ENCODE measurements around the gene ARID4B.
"Not testable (repeated sequence)": the region's sequence is repeated elsewhere in the genome, so short reads cannot be mapped to it uniquely, and the experiment has no call there.

Gene ARID4B

GRCh38 chr1:235329139-235329902, 1.3 kb upstream of the ARID4B start:
- no peak for DNase-seq (ENCODE audit: low read depth)

GRCh38 chr1:235328271-235329138, 526 bp upstream of the ARID4B start, which contains the start of gene GGPS1:
GGPS1 (plus strand) TSS chr1:235328570; CDS start chr1:235335265, 6,695 bp downstream.
- DNase-seq (ENCODE audit: low read depth), result peak; percentile 99

GRCh38 chr1:235326719-235327558, 1.0 kb downstream of the ARID4B start:
- peak; percentile 27 for DNase-seq (ENCODE audit: low read depth)

GRCh38 chr1:235325854-235326253, 2.1 kb downstream of the ARID4B start:
- DNase-seq (ENCODE audit: low read depth), result no peak

- no peak for DNase-seq (ENCODE audit: low read depth)
These were observed 2.8 kb downstream of the ARID4B start for GRCh38 chr1:235325139-235325538.

GRCh38 chr1:235324296-235324695, 3.7 kb downstream of the ARID4B start:
- no peak for DNase-seq (ENCODE audit: low read depth)

GRCh38 chr1:235320521-235321179, 7.3 kb downstream of the ARID4B start:
- DNase-seq (ENCODE audit: low read depth), result no peak

- DNase-seq (ENCODE audit: low read depth), result no peak
These were observed 8.7 kb downstream of the ARID4B start for GRCh38 chr1:235319255-235319654.

- no peak for DNase-seq (ENCODE audit: low read depth)
These were observed 10.8 kb downstream of the ARID4B start for GRCh38 chr1:235317168-235317567.

- no peak for DNase-seq (ENCODE audit: low read depth)
These were observed 12.2 kb downstream of the ARID4B start for GRCh38 chr1:235315735-235316134.

- DNase-seq (ENCODE audit: low read depth), result no peak
These were observed 12.8 kb downstream of the ARID4B start for GRCh38 chr1:235315173-235315572.

GRCh38 chr1:235313931-235314678, 13.9 kb downstream of the ARID4B start:
- DNase-seq (ENCODE audit: low read depth), result no peak

GRCh38 chr1:235313262-235313661, 14.7 kb downstream of the ARID4B start:
- DNase-seq (ENCODE audit: low read depth), result no peak

GRCh38 chr1:235309206-235309605, 18.8 kb downstream of the ARID4B start:
- not testable (repeated sequence) for DNase-seq (ENCODE audit: low read depth)

GRCh38 chr1:235307158-235308124, 20.5 kb downstream of the ARID4B start:
- no peak for DNase-seq (ENCODE audit: low read depth)

GRCh38 chr1:235304549-235305451, 23.2 kb downstream of the ARID4B start:
- DNase-seq (ENCODE audit: low read depth), result no peak

GRCh38 chr1:235302143-235302542, 25.8 kb downstream of the ARID4B start:
- no peak for DNase-seq (ENCODE audit: low read depth)

- no peak for DNase-seq (ENCODE audit: low read depth)
These were observed 28.7 kb downstream of the ARID4B start for GRCh38 chr1:235299169-235299858.
